Fibroblast of lung (primary cell): ENCODE results near the gene CD6. TPM values are rescaled to one million over a fixed set of nuclear protein-coding genes. Genes with fewer than 3 reads are reported as not detected.

Experiments used
- DNase-seq, 2 donors: peaks; one replicate each; pipeline versions ENCODE4 v3.0.0 to v3.0.0-alpha.2; 2010; ENCODE audit warnings: low read depth in 2 of 2
- H2AFZ ChIP-seq: 2 replicates; pipeline ENCODE4 v1.5.1; 2012; ENCODE audit warnings: low read length, control low read depth, inconsistent platforms
- H3K27ac ChIP-seq: 2 replicates; pipeline ENCODE4 v1.5.1; 2011; ENCODE audit warnings: low read length, control low read depth; ENCODE audit not compliant: insufficient read depth
- H3K27me3 ChIP-seq: 2 replicates; pipeline ENCODE4 v1.5.1; 2011; ENCODE audit warnings: mild to moderate bottlenecking, low read length; ENCODE audit not compliant: control insufficient read depth, insufficient read depth
- H3K36me3 ChIP-seq: 2 replicates; pipeline ENCODE4 v1.5.1; 2011; ENCODE audit warnings: low read length; ENCODE audit not compliant: control insufficient read depth, insufficient read depth
- H3K4me1 ChIP-seq: 2 replicates; pipeline ENCODE4 v1.5.1; 2011; ENCODE audit warnings: low read length; ENCODE audit not compliant: control insufficient read depth, insufficient read depth; ENCODE audit errors: extremely low read depth
- H3K4me2 ChIP-seq: 2 replicates; pipeline ENCODE4 v1.5.1; 2011; ENCODE audit warnings: low read length, control low read depth; ENCODE audit not compliant: insufficient read depth; ENCODE audit errors: extremely low read depth
- H3K4me3 ChIP-seq, 4 experiments: fragments of 200-600 bp in 1 of 4; sonication (generic) in 1 of 4; replicated peaks in 1 of 4; 2 replicates each; pipeline ENCODE4 v1.5.1; 2011 to 2016; ENCODE audit warnings: low read length in 4 of 4, low read depth in 3 of 4, mild to moderate bottlenecking in 3 of 4, control low read depth in 2 of 4, inconsistent platforms in 1 of 4, mixed read lengths in 1 of 4; ENCODE audit not compliant: insufficient read depth in 1 of 4; ENCODE audit errors: control extremely low read depth in 1 of 4
- H3K79me2 ChIP-seq: 2 replicates; pipeline ENCODE4 v1.5.1; 2012; ENCODE audit warnings: mild to moderate bottlenecking, low read length, inconsistent platforms; ENCODE audit not compliant: control insufficient read depth, insufficient read depth
- H3K9ac ChIP-seq: 2 replicates; pipeline ENCODE4 v1.5.1; 2011; ENCODE audit warnings: mild to moderate bottlenecking, low read length, control low read depth; ENCODE audit not compliant: insufficient read depth
- H3K9me3 ChIP-seq: 2 replicates; pipeline ENCODE4 v1.5.1; 2012; ENCODE audit warnings: low read depth, low read length; ENCODE audit not compliant: control insufficient read depth, insufficient read depth
- H4K20me1 ChIP-seq: 2 replicates; pipeline ENCODE4 v1.5.1; 2011; ENCODE audit warnings: low read length; ENCODE audit not compliant: control insufficient read depth, insufficient read depth; ENCODE audit errors: extremely low read depth
- CTCF ChIP-seq, 2 donors: IDR thresholded peaks in 1 of 2; conservative IDR thresholded peaks in 1 of 2; 1 replicate in 1 of 2; 2 replicates in 1 of 2; pipeline ENCODE4 v1.5.1; 2011 to 2012; ENCODE audit warnings: low read length in 2 of 2, control low read depth in 1 of 2, inconsistent platforms in 1 of 2, low read depth in 1 of 2, mild to moderate bottlenecking in 1 of 2
- EZH2 ChIP-seq: IDR thresholded peaks from 2 replicates; pipeline ENCODE4 v1.5.1; 2012; ENCODE audit warnings: low read length, control low read depth, mild to moderate bottlenecking; ENCODE audit errors: missing control alignments
- polyA plus RNA-seq, 2 donors: library from polyadenylated mRNA; depleted of rRNA in 1 of 2; stranded (reverse) in 1 of 2; unstranded in 1 of 2; fragments of >200 nt; gene quantifications; 2 replicates each; pipeline ENCODE4 v1.2.1, GENCODE V29; 2011 to 2012; ENCODE audit warnings: missing spikeins in 1 of 2
- total RNA-seq: library from RNA; depleted of rRNA; stranded (reverse); fragments of >200 nt; gene quantifications from 2 replicates; pipeline ENCODE4 v1.2.1, GENCODE V29; 2014

Gene CD6
- total and polyA plus RNA-seq, 2 donors (not counting 1 experiment from before 2014, with no cell fraction given): not detected

DNA sequence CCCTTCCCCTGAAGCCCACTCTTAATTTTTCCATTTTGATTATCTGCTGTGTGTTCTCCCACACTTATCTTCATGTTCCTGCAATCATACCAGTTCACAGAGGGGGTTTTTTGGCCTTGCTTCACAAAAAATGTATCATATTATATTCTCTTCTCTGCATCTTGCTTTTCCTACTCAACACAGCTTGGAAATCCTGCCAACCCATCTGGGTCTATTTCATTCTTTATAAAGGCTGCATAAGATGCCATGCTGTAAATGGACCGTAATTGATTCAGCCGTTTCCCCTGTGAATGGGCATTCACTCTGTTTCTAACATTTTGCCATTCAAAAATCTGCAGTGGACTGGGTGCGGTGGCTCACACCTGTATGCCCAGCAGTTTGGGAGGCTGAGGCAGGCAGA lies 30.5 kb downstream of the CD6 start:
- TF ChIP-seq EZH2 (no peak), CTCF (conservative IDR thresholded peaks at IDR 0.05 in 1 of 2, IDR thresholded peaks at IDR 0.05 in 1 of 2; ENCODE audit: low read depth in 1 of 2, low read length in 2 of 2) (no peak)
- Histone ChIP-seq H4K20me1 (no peaks in the 10 kb centered on the region), H3K4me1 (no peaks in the 10 kb centered on the region), H2AFZ (no peak overlapping the region), H3K9me3 (no peaks in the 10 kb centered on the region), H3K27ac (no peak overlapping the region), H3K79me2 (no peaks in the 10 kb centered on the region), H3K4me3 (no peak overlapping the region), H3K9ac (no peak overlapping the region), H3K4me2 (no peak overlapping the region), H3K36me3 (no peaks in the 10 kb centered on the region), H3K27me3 (peaks cover 26% of the 10 kb centered on the region)
- no peak for DNase-seq

- Histone ChIP-seq H3K9ac (no peak overlapping the region), H3K36me3 (no peaks in the 10 kb centered on the region), H3K79me2 (no peaks in the 10 kb centered on the region), H3K4me2 (no peak overlapping the region), H3K27me3 (peaks cover 30% of the 10 kb centered on the region), H3K27ac (no peak overlapping the region), H3K4me1 (no peaks in the 10 kb centered on the region), H4K20me1 (no peaks in the 10 kb centered on the region), H3K9me3 (no peaks in the 10 kb centered on the region), H2AFZ (no peak overlapping the region), H3K4me3 (no peak overlapping the region)
- no peak for DNase-seq
- no peak for TF ChIP-seq EZH2
- TF ChIP-seq CTCF (conservative IDR thresholded peaks at IDR 0.05 in 1 of 2, IDR thresholded peaks at IDR 0.05 in 1 of 2; ENCODE audit: low read depth in 1 of 2, low read length in 2 of 2): no peak
These were observed 31.1 kb downstream of the CD6 start for GRCh38 chr11:61002598-61002997.

GRCh38 chr11:61004180-61004611 lies 32.7 kb downstream of the CD6 start:
- H4K20me1 ChIP-seq: no peaks in the 10 kb centered on the region
- H3K9ac ChIP-seq: no peak overlapping the region
- no peaks in the 10 kb centered on the region for H3K9me3 ChIP-seq
- H3K4me1 ChIP-seq: no peaks in the 10 kb centered on the region
- no peaks in the 10 kb centered on the region for H3K79me2 ChIP-seq
- DNase-seq: peak; percentile 23 to 76
- H3K27me3 ChIP-seq: peaks cover 33% of the 10 kb centered on the region
- H3K36me3 ChIP-seq: no peaks in the 10 kb centered on the region
- H2AFZ ChIP-seq: no peak overlapping the region
- H3K27ac ChIP-seq: no peak overlapping the region
- H3K4me3 ChIP-seq: no peak overlapping the region
- TF ChIP-seq CTCF (conservative IDR thresholded peaks at IDR 0.05 in 1 of 2, IDR thresholded peaks at IDR 0.05 in 1 of 2; ENCODE audit: low read depth in 1 of 2, low read length in 2 of 2) (no peak), EZH2 (no peak)
- H3K4me2 ChIP-seq: no peak overlapping the region
